Endothelial cell of umbilical vein (primary cell): ENCODE data around the gene ACER3. TPM values are rescaled to one million over a fixed set of nuclear protein-coding genes. Genes with fewer than 3 reads are reported as not detected.

Experiments
- BruUV-seq: library from RNA; stranded (reverse); fragments of 400-500 nt; replicated peaks from 2 replicates; lab custom pipeline; 2021; lab: Mats Ljungman, UMichigan
- CTCF ChIA-PET: fragments of 300-600, 350-600 bp; sonication (Branson Sonifier 250); formaldehyde crosslinking; loops from one replicate; lab custom pipeline; 2021; ENCODE audit warnings: antibody characterized with exemption, inconsistent platforms; lab: Charles Lee
- POLR2A ChIA-PET: fragments of 300-600, 350-600 bp; sonication (Branson Sonifier 250); formaldehyde crosslinking; loops from one replicate; lab custom pipeline; 2021; ENCODE audit warnings: antibody characterized with exemption, inconsistent platforms; lab: Charles Lee
- DNase-seq: peaks from one replicate; pipeline ENCODE4 v3.0.0-alpha.2; 2011; ENCODE audit warnings: low read depth, low spot score
- FAIRE-seq: peaks from 2 replicates; lab custom pipeline; 2011; peaks lifted over from hg19 to GRCh38; lab: Jason Lieb, UNC
- H2AFZ ChIP-seq: 2 replicates; pipeline ENCODE4 v1.6.0; 2012; ENCODE audit warnings: low read depth, low read length, control low read depth, inconsistent platforms
- H3K27ac ChIP-seq: 2 replicates; pipeline ENCODE4 v1.5.1; 2011; ENCODE audit warnings: low read depth, mild to moderate bottlenecking, control low read depth, low read length, moderate library complexity; ENCODE audit not compliant: insufficient read depth
- H3K27me3 ChIP-seq, 2 experiments: 2 replicates each; pipeline versions ENCODE4 v1.6.0 to v1.6.1; 2011; ENCODE audit warnings: low read length in 2 of 2, mixed read lengths in 1 of 2; ENCODE audit not compliant: control insufficient read depth in 2 of 2, insufficient read depth in 2 of 2
- H3K36me3 ChIP-seq, 2 experiments: 2 replicates in 1 of 2; 3 replicates in 1 of 2; pipeline ENCODE4 v1.5.1; 2011; ENCODE audit warnings: low read length in 2 of 2, mild to moderate bottlenecking in 1 of 2, moderate library complexity in 1 of 2; ENCODE audit not compliant: control insufficient read depth in 2 of 2, insufficient read depth in 2 of 2; ENCODE audit errors: extremely low read depth in 1 of 2
- H3K4me1 ChIP-seq: 3 replicates; pipeline ENCODE4 v1.5.1; 2011; ENCODE audit warnings: mild to moderate bottlenecking, low read length; ENCODE audit not compliant: control insufficient read depth, insufficient read depth; ENCODE audit errors: extremely low read depth
- H3K4me2 ChIP-seq: 2 replicates; pipeline ENCODE4 v1.6.1; 2011; ENCODE audit warnings: low read length, control low read depth, mixed read lengths; ENCODE audit not compliant: insufficient read depth
- H3K4me3 ChIP-seq, 3 experiments: fragments of 200-600 bp in 1 of 3; sonication (generic), shearing (Covaris generic) in 1 of 3; replicated peaks in 1 of 3; 2 replicates each; pipeline ENCODE4 v1.5.1; 2011 to 2016; ENCODE audit warnings: control low read depth in 3 of 3, low read length in 3 of 3, mild to moderate bottlenecking in 2 of 3, inconsistent platforms in 1 of 3, low read depth in 1 of 3, moderate library complexity in 1 of 3; ENCODE audit not compliant: insufficient read depth in 1 of 3
- H3K79me2 ChIP-seq: 2 replicates; pipeline ENCODE4 v1.6.0; 2012; ENCODE audit warnings: low read length, inconsistent platforms; ENCODE audit not compliant: control insufficient read depth, insufficient read depth
- H3K9ac ChIP-seq: replicated peaks from 2 replicates; pipeline ENCODE3; 2011; ENCODE audit warnings: low read length, control low read depth; ENCODE audit not compliant: insufficient read depth; ENCODE audit errors: extremely low read depth
- H3K9me1 ChIP-seq: replicated peaks from 3 replicates; pipeline ENCODE4 v1.6.0; 2011; ENCODE audit warnings: mild to moderate bottlenecking, low read length; ENCODE audit not compliant: control insufficient read depth, insufficient read depth; ENCODE audit errors: extremely low read depth
- H3K9me3 ChIP-seq: replicated peaks from 2 replicates; pipeline ENCODE4 v1.5.1; 2012; ENCODE audit warnings: low read length, inconsistent platforms; ENCODE audit not compliant: control insufficient read depth, insufficient read depth
- H4K20me1 ChIP-seq: replicated peaks from 2 replicates; pipeline ENCODE3; 2011; ENCODE audit warnings: mild to moderate bottlenecking, low read length; ENCODE audit not compliant: control insufficient read depth, insufficient read depth; ENCODE audit errors: extremely low read depth
- EZH2 ChIP-seq: IDR thresholded peaks from 2 replicates; pipeline ENCODE4 v1.6.1; 2012; ENCODE audit warnings: borderline replicate concordance, low read depth, mild to moderate bottlenecking, moderate library complexity, low read length, inconsistent platforms; ENCODE audit not compliant: severe bottlenecking
- FOS ChIP-seq: IDR thresholded peaks from 2 replicates; pipeline ENCODE4 v1.6.1; 2011; ENCODE audit warnings: mild to moderate bottlenecking, low read length, moderate library complexity, borderline replicate concordance; ENCODE audit not compliant: insufficient read depth
- GATA2 ChIP-seq: IDR thresholded peaks from 2 replicates; pipeline ENCODE4 v1.7.0; 2011; ENCODE audit warnings: low read depth, mild to moderate bottlenecking, moderate library complexity, mixed read lengths, low read length; ENCODE audit not compliant: insufficient read length, insufficient read depth
- JUN ChIP-seq: IDR thresholded peaks from 2 replicates; pipeline ENCODE4 v1.6.1; 2011; ENCODE audit warnings: borderline replicate concordance, low read depth; ENCODE audit not compliant: insufficient read length, insufficient read depth
- MYC ChIP-seq: IDR thresholded peaks from one replicate; pipeline ENCODE4 v1.6.1; 2011; ENCODE audit warnings: mild to moderate bottlenecking, low read depth, low read length
- POLR2A ChIP-seq: IDR thresholded peaks from 2 replicates; pipeline ENCODE4 v1.6.1; 2012; ENCODE audit warnings: low read depth, mild to moderate bottlenecking, control low read depth, low read length
- POLR2AphosphoS5 ChIP-seq: IDR thresholded peaks from 2 replicates; pipeline ENCODE4 v1.6.1; 2012; ENCODE audit warnings: low read depth, mild to moderate bottlenecking, control low read depth, low read length, moderate library complexity; ENCODE audit not compliant: insufficient read depth
- dilution Hi-C: fragments of 300-500 bp; cut with MboI; formaldehyde crosslinking; loops from one replicate; pipeline ENCODE4 v1.15.0; 2019; ENCODE audit warnings: low sequenced_read_pairs; ENCODE audit not compliant: extremely low pct_ligation_motif_present
- intact Hi-C: fragments of 100-400 bp; cut with micrococcal nuclease; formaldehyde crosslinking; loops from one replicate; pipeline ENCODE4 v1.10.0; 2022
- polyA plus RNA-seq, 4 experiments: library from polyadenylated mRNA; depleted of rRNA in 3 of 4; stranded (reverse) in 3 of 4; unstranded in 1 of 4; fragments of >200 nt; gene quantifications; 2 replicates each; pipeline versions ENCODE4 v1.2.1 to v1.2.3, GENCODE V29; 2011 to 2012; ENCODE audit warnings: missing spikeins in 1 of 4
- total RNA-seq: library from RNA; stranded (reverse); gene quantifications from 2 replicates; pipeline ENCODE4 v1.2.3, GENCODE V29; 2021
- TF ChIP-seq, protein P1 (sequence below), 2 donors: IDR thresholded peaks; 1 replicate in 1 of 2; 2 replicates in 1 of 2; pipeline ENCODE4 v1.5.1; 2011; ENCODE audit warnings: low read length in 2 of 2, mild to moderate bottlenecking in 2 of 2, moderate library complexity in 2 of 2, control low read depth in 1 of 2, inconsistent platforms in 1 of 2, low read depth in 1 of 2; ENCODE audit not compliant: insufficient read depth in 1 of 2; ENCODE audit errors: extremely low read depth in 1 of 2
- TF ChIP-seq, protein P2 (sequence below): IDR thresholded peaks from 2 replicates; pipeline ENCODE4 v1.6.1; 2011; ENCODE audit not compliant: insufficient read depth, insufficient read length

Gene ACER3
- total and polyA plus RNA-seq, 2 donors (not counting 3 experiments of a cell fraction or from before 2014, with no cell fraction given): 9.9 to 31.6 TPM

GRCh38 chr11:76916712-76917111 lies 56.0 kb downstream of the ACER3 start:
- Histone ChIP-seq H3K27me3 (no peaks in the 10 kb centered on the region), H3K36me3 (no peaks in the 10 kb centered on the region), H3K79me2 (no peaks in the 10 kb centered on the region), H3K9me1 (no peaks in the 10 kb centered on the region), H3K9ac (no peak overlapping the region), H3K9me3 (no peaks in the 10 kb centered on the region), H3K4me3 (no peak overlapping the region), H3K4me2 (no peak overlapping the region), H4K20me1 (no peaks in the 10 kb centered on the region), H3K4me1 (peaks cover 7% of the 10 kb centered on the region), H3K27ac (no peak overlapping the region), H2AFZ (no peak overlapping the region)
- intact Hi-C loops: no loop called here
- ChIA-PET POLR2A (no interaction called here), CTCF (interaction anchor here (4.3 to 7.2 kb wide), 3 partner anchors 97 to 181 kb away, joined by 60 to 338 read pairs (median 88); no protein-coding TSS in a partner anchor)
- DNase-seq: no peak
- BruUV-seq: no TSS peak
- dilution Hi-C loops: loop anchor here (25.0 kb wide), 1 partner anchor 104 kb away; no protein-coding TSS in a partner anchor
- TF ChIP-seq EZH2 (no peak), POLR2AphosphoS5 (no peak), MYC (no peak), POLR2A (no peak), JUN (no peak), GATA2 (no peak), FOS (no peak)
- TF ChIP-seq, protein P1, sequence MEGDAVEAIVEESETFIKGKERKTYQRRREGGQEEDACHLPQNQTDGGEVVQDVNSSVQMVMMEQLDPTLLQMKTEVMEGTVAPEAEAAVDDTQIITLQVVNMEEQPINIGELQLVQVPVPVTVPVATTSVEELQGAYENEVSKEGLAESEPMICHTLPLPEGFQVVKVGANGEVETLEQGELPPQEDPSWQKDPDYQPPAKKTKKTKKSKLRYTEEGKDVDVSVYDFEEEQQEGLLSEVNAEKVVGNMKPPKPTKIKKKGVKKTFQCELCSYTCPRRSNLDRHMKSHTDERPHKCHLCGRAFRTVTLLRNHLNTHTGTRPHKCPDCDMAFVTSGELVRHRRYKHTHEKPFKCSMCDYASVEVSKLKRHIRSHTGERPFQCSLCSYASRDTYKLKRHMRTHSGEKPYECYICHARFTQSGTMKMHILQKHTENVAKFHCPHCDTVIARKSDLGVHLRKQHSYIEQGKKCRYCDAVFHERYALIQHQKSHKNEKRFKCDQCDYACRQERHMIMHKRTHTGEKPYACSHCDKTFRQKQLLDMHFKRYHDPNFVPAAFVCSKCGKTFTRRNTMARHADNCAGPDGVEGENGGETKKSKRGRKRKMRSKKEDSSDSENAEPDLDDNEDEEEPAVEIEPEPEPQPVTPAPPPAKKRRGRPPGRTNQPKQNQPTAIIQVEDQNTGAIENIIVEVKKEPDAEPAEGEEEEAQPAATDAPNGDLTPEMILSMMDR (IDR thresholded peaks at IDR 0.05; ENCODE audit: extremely low read depth in 1 of 2, insufficient read depth in 1 of 2, low read depth in 1 of 2, low read length in 2 of 2): no peak
- TF ChIP-seq, protein P2, sequence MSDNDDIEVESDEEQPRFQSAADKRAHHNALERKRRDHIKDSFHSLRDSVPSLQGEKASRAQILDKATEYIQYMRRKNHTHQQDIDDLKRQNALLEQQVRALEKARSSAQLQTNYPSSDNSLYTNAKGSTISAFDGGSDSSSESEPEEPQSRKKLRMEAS: no peak
- no peak for FAIRE-seq
